Thoracic aorta (tissue), 2 donors: ENCODE data around the gene C11orf42. TPM values are rescaled to one million over a fixed set of nuclear protein-coding genes. Genes with fewer than 3 reads are reported as not detected.

Experiments used
- ATAC-seq: fragments of 150-250 bp; one replicate; pipeline ENCODE4 v1.8.0; 2017; ENCODE audit warnings: low read depth; ENCODE audit not compliant: insufficient number of reproducible peaks, low FRiP score
- DNase-seq: peaks from one replicate; pipeline ENCODE4 v3.0.0-alpha.2; 2020; ENCODE audit warnings: low spot score
- H3K27ac ChIP-seq, 2 donors: fragments of 200-600 bp; sonication (generic); 1 replicate in 1 of 2; 2 replicates in 1 of 2; pipeline ENCODE4 v1.5.1; 2016; ENCODE audit warnings: mild to moderate bottlenecking in 2 of 2, moderate library complexity in 2 of 2
- H3K27me3 ChIP-seq: fragments of 200-600 bp; sonication (generic); replicated peaks from 2 replicates; pipeline ENCODE4 v1.6.0; 2016; ENCODE audit warnings: mild to moderate bottlenecking; ENCODE audit not compliant: insufficient read depth
- H3K36me3 ChIP-seq: fragments of 200-600 bp; sonication (generic); one replicate; pipeline ENCODE4 v1.5.1; 2016
- H3K4me1 ChIP-seq, 2 donors: fragments of 200-600 bp; sonication (generic); 1 replicate in 1 of 2; 2 replicates in 1 of 2; pipeline versions ENCODE4 v1.5.1 to v1.6.0; 2016; ENCODE audit warnings: low read depth in 2 of 2, mild to moderate bottlenecking in 1 of 2; ENCODE audit not compliant: control insufficient read depth in 1 of 2
- H3K4me3 ChIP-seq: fragments of 200-600 bp; sonication (generic); 2 replicates; pipeline ENCODE4 v1.5.1; 2016; ENCODE audit warnings: mild to moderate bottlenecking
- H3K9me3 ChIP-seq: fragments of 200-600 bp; sonication (generic); 2 replicates; pipeline ENCODE4 v1.5.1; 2016
- total RNA-seq, 2 donors: library from RNA; depleted of rRNA; stranded (reverse); fragments of >200 nt; gene quantifications; one replicate each; pipeline versions ENCODE4 v1.1.0 to v1.2.3, GENCODE V29; 2016
- TF ChIP-seq, protein P1 (sequence below): fragments of 200-600 bp; sonication (generic); IDR thresholded peaks from one replicate; pipeline ENCODE4 v1.5.1; 2019; ENCODE audit warnings: antibody characterized with exemption

The C11orf42 gene
- total RNA-seq, 2 donors from 2014 or later: not detected

DNA sequence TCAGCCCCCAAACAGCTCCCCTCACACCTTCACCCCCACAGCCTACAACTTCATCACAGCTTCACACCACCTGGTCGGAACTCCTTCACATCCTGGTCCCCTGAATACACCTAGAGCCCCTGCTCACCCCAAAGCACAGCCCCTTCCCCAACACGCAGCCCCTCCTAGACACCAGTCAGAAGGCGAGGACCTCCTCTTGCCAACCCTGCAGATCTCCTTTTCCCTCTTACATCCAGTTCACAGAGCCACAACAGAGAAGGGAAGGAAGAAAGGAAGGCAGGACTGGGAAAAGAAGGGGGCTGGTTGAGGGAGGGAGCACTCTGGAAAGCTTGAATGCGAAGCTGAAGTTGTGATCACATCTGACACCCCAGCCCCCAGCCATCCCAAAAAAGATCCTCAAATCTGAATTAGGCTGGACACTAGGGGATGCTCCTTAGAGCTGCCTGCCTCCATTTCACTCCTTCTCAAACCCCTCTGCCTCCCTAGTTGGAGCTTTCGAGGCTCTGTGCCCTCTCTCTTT is 54.9 kb downstream of the C11orf42 start:
- no peak overlapping the region for H3K4me3 ChIP-seq
- TF ChIP-seq, protein P1, sequence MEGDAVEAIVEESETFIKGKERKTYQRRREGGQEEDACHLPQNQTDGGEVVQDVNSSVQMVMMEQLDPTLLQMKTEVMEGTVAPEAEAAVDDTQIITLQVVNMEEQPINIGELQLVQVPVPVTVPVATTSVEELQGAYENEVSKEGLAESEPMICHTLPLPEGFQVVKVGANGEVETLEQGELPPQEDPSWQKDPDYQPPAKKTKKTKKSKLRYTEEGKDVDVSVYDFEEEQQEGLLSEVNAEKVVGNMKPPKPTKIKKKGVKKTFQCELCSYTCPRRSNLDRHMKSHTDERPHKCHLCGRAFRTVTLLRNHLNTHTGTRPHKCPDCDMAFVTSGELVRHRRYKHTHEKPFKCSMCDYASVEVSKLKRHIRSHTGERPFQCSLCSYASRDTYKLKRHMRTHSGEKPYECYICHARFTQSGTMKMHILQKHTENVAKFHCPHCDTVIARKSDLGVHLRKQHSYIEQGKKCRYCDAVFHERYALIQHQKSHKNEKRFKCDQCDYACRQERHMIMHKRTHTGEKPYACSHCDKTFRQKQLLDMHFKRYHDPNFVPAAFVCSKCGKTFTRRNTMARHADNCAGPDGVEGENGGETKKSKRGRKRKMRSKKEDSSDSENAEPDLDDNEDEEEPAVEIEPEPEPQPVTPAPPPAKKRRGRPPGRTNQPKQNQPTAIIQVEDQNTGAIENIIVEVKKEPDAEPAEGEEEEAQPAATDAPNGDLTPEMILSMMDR: no peak
- ATAC-seq: no peak

More for the DNA sequence above, 54.9 kb downstream of the C11orf42 start:
- no peaks in the 10 kb centered on the region for H3K27me3 ChIP-seq
- H3K9me3 ChIP-seq: no peaks in the 10 kb centered on the region
- peaks cover 3 to 16% of the 10 kb centered on the region in 2 donors for H3K4me1 ChIP-seq
- no peaks in the 10 kb centered on the region for H3K36me3 ChIP-seq
- no peak for DNase-seq
- no peak overlapping the region for H3K27ac ChIP-seq

Other genes with a start within 250 kb of the C11orf42 start
- not detected for gene OR56A5, start 237.1 kb upstream of the C11orf42 start, total RNA-seq
- gene OR52L1, start 218.6 kb upstream of the C11orf42 start, total RNA-seq: not detected
- not detected for gene OR56A4, start 198.6 kb upstream of the C11orf42 start, total RNA-seq
- gene OR56A1, start 174.8 kb upstream of the C11orf42 start, total RNA-seq: not detected
- gene OR56B4, start 97.9 kb upstream of the C11orf42 start, total RNA-seq: not detected
- not detected for gene OR52B2, start 35.2 kb upstream of the C11orf42 start, total RNA-seq
- gene OR52W1, start 6.3 kb upstream of the C11orf42 start, total RNA-seq: not detected
- gene FHIP1B, start 29.1 kb downstream of the C11orf42 start, total RNA-seq: 10 to 100 TPM; 53.4 to 63.2 TPM
- not detected for gene CNGA4, start 33.5 kb downstream of the C11orf42 start, total RNA-seq
- gene CCKBR, start 54.3 kb downstream of the C11orf42 start, total RNA-seq: not detected
- 100 to 1,000 TPM; 303 to 717 TPM for gene CAVIN3, start 114.9 kb downstream of the C11orf42 start, total RNA-seq
- gene SMPD1, start 184.9 kb downstream of the C11orf42 start, total RNA-seq: 10 to 100 TPM; 36.6 to 51.3 TPM
- gene APBB1, start 213.5 kb downstream of the C11orf42 start, total RNA-seq: 10 to 100 TPM; 40.0 to 63.6 TPM
- 1 to 10 TPM in 1 of 2 donors, under 1 TPM in 1; 0.54 to 2.9 TPM for gene HPX, start 235.4 kb downstream of the C11orf42 start, total RNA-seq